HepG2 (cell line): ENCODE measurements around the gene SUPT6H. TPM values are rescaled to one million over a fixed set of nuclear protein-coding genes. Genes with fewer than 3 reads are reported as not detected.

Experiments
- BRCA1 ChIP-seq: sonication (generic); formaldehyde crosslinking; IDR thresholded peaks from 2 replicates; pipeline ENCODE4 v1.4.0; 2020; ENCODE audit warnings: missing genetic modification reagents
- CBX5 ChIP-seq: sonication (generic); formaldehyde crosslinking; IDR thresholded peaks from 2 replicates; pipeline ENCODE4 v1.4.0; 2020; ENCODE audit warnings: missing genetic modification reagents, borderline replicate concordance
- FOXK2 ChIP-seq: fragments of 450-650 bp; IDR thresholded peaks from 2 replicates; pipeline ENCODE4 v1.6.1; 2016
- KDM5A ChIP-seq: fragments of 200-600 bp; sonication (generic); IDR thresholded peaks from 2 replicates; pipeline ENCODE4 v1.7.0; 2018; ENCODE audit warnings: antibody characterized with exemption, mild to moderate bottlenecking, low read length, borderline replicate concordance
- KLF11 ChIP-seq: IDR thresholded peaks from 2 replicates; pipeline ENCODE4 v1.6.1; 2016; ENCODE audit warnings: missing compliant biosample characterization
- NR2F1 ChIP-seq, 2 experiments: fragments of 450-650 bp in 1 of 2; formaldehyde crosslinking in 1 of 2; IDR thresholded peaks; 2 replicates each; pipeline versions ENCODE4 v1.5.0 to v1.6.1; 2016 to 2020; ENCODE audit warnings: mild to moderate bottlenecking in 1 of 2, missing compliant biosample characterization in 1 of 2, missing genetic modification reagents in 1 of 2, moderate library complexity in 1 of 2
- PCBP2 ChIP-seq: fragments of 200-400 bp; formaldehyde crosslinking; optimal IDR thresholded peaks from 2 replicates; pipeline ENCODE3; 2018; ENCODE audit warnings: low read length, low read depth; ENCODE audit not compliant: poor library complexity, severe bottlenecking
- RXRB ChIP-seq: IDR thresholded peaks from 2 replicates; pipeline ENCODE4 v1.6.1; 2016; ENCODE audit warnings: borderline replicate concordance, missing genetic modification reagents, missing compliant biosample characterization
- SP5 ChIP-seq: IDR thresholded peaks from 2 replicates; pipeline ENCODE4 v1.6.1; 2016; ENCODE audit warnings: low read depth, borderline replicate concordance
- SPEN ChIP-seq: sonication (generic); formaldehyde crosslinking; IDR thresholded peaks from 2 replicates; pipeline ENCODE4 v1.5.1; 2020; ENCODE audit warnings: low read depth, mild to moderate bottlenecking, missing genetic modification reagents
- SRSF1 ChIP-seq: fragments of 200-400 bp; formaldehyde crosslinking; optimal IDR thresholded peaks from 2 replicates; pipeline ENCODE3; 2017; ENCODE audit warnings: mild to moderate bottlenecking, low read depth, low read length, moderate library complexity
- ZFY ChIP-seq: sonication (generic); formaldehyde crosslinking; IDR thresholded peaks from 2 replicates; pipeline ENCODE4 v1.4.0; 2020; ENCODE audit warnings: missing genetic modification reagents
- ZKSCAN5 ChIP-seq: sonication (generic); formaldehyde crosslinking; IDR thresholded peaks from 2 replicates; pipeline ENCODE4 v1.5.1; 2020; ENCODE audit warnings: mild to moderate bottlenecking, missing genetic modification reagents
- ZMYM3 ChIP-seq: sonication (generic); formaldehyde crosslinking; IDR thresholded peaks from 2 replicates; pipeline ENCODE4 v1.5.1; 2020; ENCODE audit warnings: mild to moderate bottlenecking, missing genetic modification reagents
- ZNF225 ChIP-seq: sonication (generic); formaldehyde crosslinking; IDR thresholded peaks from 2 replicates; pipeline ENCODE4 v1.4.0; 2020; ENCODE audit warnings: mild to moderate bottlenecking, missing genetic modification reagents
- ZNF282 ChIP-seq: fragments of 450-650 bp; IDR thresholded peaks from 2 replicates; pipeline ENCODE4 v1.6.1; 2018; ENCODE audit not compliant: partially characterized antibody
- ZNF557 ChIP-seq: sonication (generic); formaldehyde crosslinking; IDR thresholded peaks from 2 replicates; pipeline ENCODE4 v1.4.0; 2020; ENCODE audit warnings: missing genetic modification reagents
- ZNF737 ChIP-seq: sonication (generic); formaldehyde crosslinking; IDR thresholded peaks from 2 replicates; pipeline ENCODE4 v1.5.0; 2020; ENCODE audit warnings: missing genetic modification reagents, mild to moderate bottlenecking, borderline replicate concordance
- ZNF761 ChIP-seq: sonication (generic); formaldehyde crosslinking; conservative IDR thresholded peaks from 2 replicates; pipeline ENCODE4 v1.4.0; 2020; ENCODE audit warnings: mild to moderate bottlenecking, missing genetic modification reagents
- ZSCAN21 ChIP-seq: sonication (generic); formaldehyde crosslinking; IDR thresholded peaks from 2 replicates; pipeline ENCODE4 v1.8.0; 2022; ENCODE audit warnings: mild to moderate bottlenecking, missing genetic modification reagents, moderate library complexity, borderline replicate concordance
- polyA plus RNA-seq, 8 experiments: library from polyadenylated mRNA; depleted of rRNA in 3 of 8; stranded (reverse) in 7 of 8; unstranded in 1 of 8; fragments of >200 nt; fragmentation: Illumina TruSeq in 4 of 8; extraction: Trizol in 4 of 8; gene quantifications; 2 replicates each; pipeline versions ENCODE4 v1.2.1 to v1.2.3, GENCODE V29; 2011 to 2016; ENCODE audit warnings: low read depth in 4 of 8, missing spikeins in 1 of 8, mixed read lengths in 1 of 8; ENCODE audit not compliant: insufficient read depth in 1 of 8
- total RNA-seq, 5 experiments: library from RNA; depleted of rRNA; stranded (reverse); fragments of >200 nt; fragmentation: Illumina TruSeq; extraction: Trizol; gene quantifications; 2 replicates each; pipeline ENCODE4 v1.2.3, GENCODE V29; 2016; ENCODE audit warnings: low read depth in 1 of 5
- TF ChIP-seq, protein P1 (sequence below): IDR thresholded peaks from 2 replicates; pipeline ENCODE4 v1.6.1; 2016; ENCODE audit warnings: low read depth, control low read depth
- TF ChIP-seq, protein P2 (sequence below): sonication (generic); formaldehyde crosslinking; IDR thresholded peaks from 2 replicates; pipeline ENCODE4 v1.4.0; 2020; ENCODE audit warnings: missing genetic modification reagents

SUPT6H gene
- total and polyA plus RNA-seq, 2 of the 13 experiments (the other 11 are each of a cell fraction or from before 2014, with no cell fraction given) = 32.7 to 39.9 TPM

DNA sequence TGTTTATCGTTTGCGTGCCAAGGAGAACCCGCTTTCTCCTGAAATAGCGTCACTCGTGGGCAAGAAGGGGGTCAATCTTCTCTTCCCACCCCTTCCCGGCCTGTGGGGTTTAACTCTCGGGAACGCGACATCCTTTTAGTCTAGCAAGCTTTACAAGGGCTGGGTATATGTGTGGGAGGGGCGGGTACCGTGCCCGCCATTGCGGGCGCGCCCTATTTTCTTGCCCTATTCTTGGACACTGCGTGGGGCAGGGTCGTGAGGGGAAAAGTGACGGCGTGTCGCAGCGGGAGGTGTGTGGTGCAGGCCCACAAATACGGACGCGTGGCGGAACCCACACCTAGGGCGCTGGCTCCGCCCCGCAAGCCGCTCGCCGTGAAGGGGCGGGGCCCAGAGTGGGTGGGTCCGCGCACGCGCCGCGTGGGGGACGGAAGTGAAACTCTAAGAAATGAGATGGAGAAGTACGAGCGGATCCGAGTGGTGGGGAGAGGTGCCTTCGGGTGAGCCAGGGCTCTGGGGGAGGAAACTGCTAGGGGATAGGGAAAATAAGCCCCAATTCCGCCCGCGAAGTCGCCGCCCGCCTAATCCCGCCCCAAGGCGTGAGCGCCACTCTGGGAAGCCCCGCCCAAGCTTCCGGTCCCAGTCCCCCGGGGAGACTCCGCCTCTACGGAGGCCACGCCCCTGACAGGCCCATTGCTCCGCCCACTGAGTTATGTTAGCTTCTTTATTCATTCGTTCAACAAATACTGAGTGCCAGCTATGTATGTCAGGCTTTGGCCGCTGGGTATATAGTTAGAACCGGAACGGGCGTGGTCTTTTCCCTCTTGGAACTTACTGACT, 66.6 kb downstream of the SUPT6H start, which contains the start of gene NEK8 (continued):
- no peak; the same call in 1 of the 2 replicates for TF ChIP-seq RXRB (CRISPR knock-in tag)
- no peak; the same call in 1 of the 2 replicates for TF ChIP-seq ZNF761 (CRISPR knock-in tag)
- no peak for TF ChIP-seq KLF11 (CRISPR knock-in tag)
- no peak for TF ChIP-seq ZNF737 (CRISPR knock-in tag)
- no peak for TF ChIP-seq ZNF557 (CRISPR knock-in tag)
- TF ChIP-seq SPEN (CRISPR knock-in tag) = no peak
- peak; percentile 37; the same call in 1 of the 2 replicates for TF ChIP-seq ZSCAN21 (CRISPR knock-in tag)
- TF ChIP-seq KDM5A = peak; percentile 54; the same call in 1 of the 2 replicates
- TF ChIP-seq ZMYM3 = no peak
- TF ChIP-seq SRSF1 = no peak
- no peak for TF ChIP-seq ZNF282
- TF ChIP-seq ZFY (CRISPR knock-in tag) = peak; percentile 88
- TF ChIP-seq ZKSCAN5 (CRISPR knock-in tag) = no peak
- TF ChIP-seq ZNF225 = no peak
- no peak for TF ChIP-seq SP5 (CRISPR knock-in tag)
- TF ChIP-seq, protein P1, sequence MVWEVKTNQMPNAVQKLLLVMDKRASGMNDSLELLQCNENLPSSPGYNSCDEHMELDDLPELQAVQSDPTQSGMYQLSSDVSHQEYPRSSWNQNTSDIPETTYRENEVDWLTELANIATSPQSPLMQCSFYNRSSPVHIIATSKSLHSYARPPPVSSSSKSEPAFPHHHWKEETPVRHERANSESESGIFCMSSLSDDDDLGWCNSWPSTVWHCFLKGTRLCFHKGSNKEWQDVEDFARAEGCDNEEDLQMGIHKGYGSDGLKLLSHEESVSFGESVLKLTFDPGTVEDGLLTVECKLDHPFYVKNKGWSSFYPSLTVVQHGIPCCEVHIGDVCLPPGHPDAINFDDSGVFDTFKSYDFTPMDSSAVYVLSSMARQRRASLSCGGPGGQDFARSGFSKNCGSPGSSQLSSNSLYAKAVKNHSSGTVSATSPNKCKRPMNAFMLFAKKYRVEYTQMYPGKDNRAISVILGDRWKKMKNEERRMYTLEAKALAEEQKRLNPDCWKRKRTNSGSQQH (CRISPR knock-in tag) = no peak
- no peak for TF ChIP-seq BRCA1 (CRISPR knock-in tag)
- TF ChIP-seq PCBP2 = no peak
- TF ChIP-seq FOXK2 = no peak
- no peak for TF ChIP-seq CBX5
- TF ChIP-seq, protein P2, sequence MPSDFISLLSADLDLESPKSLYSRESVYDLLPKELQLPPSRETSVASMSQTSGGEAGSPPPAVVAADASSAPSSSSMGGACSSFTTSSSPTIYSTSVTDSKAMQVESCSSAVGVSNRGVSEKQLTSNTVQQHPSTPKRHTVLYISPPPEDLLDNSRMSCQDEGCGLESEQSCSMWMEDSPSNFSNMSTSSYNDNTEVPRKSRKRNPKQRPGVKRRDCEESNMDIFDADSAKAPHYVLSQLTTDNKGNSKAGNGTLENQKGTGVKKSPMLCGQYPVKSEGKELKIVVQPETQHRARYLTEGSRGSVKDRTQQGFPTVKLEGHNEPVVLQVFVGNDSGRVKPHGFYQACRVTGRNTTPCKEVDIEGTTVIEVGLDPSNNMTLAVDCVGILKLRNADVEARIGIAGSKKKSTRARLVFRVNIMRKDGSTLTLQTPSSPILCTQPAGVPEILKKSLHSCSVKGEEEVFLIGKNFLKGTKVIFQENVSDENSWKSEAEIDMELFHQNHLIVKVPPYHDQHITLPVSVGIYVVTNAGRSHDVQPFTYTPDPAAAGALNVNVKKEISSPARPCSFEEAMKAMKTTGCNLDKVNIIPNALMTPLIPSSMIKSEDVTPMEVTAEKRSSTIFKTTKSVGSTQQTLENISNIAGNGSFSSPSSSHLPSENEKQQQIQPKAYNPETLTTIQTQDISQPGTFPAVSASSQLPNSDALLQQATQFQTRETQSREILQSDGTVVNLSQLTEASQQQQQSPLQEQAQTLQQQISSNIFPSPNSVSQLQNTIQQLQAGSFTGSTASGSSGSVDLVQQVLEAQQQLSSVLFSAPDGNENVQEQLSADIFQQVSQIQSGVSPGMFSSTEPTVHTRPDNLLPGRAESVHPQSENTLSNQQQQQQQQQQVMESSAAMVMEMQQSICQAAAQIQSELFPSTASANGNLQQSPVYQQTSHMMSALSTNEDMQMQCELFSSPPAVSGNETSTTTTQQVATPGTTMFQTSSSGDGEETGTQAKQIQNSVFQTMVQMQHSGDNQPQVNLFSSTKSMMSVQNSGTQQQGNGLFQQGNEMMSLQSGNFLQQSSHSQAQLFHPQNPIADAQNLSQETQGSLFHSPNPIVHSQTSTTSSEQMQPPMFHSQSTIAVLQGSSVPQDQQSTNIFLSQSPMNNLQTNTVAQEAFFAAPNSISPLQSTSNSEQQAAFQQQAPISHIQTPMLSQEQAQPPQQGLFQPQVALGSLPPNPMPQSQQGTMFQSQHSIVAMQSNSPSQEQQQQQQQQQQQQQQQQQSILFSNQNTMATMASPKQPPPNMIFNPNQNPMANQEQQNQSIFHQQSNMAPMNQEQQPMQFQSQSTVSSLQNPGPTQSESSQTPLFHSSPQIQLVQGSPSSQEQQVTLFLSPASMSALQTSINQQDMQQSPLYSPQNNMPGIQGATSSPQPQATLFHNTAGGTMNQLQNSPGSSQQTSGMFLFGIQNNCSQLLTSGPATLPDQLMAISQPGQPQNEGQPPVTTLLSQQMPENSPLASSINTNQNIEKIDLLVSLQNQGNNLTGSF (CRISPR knock-in tag) = no peak
- TF ChIP-seq NR2F1 (CRISPR knock-in tag; IDR thresholded peaks at IDR 0.05) = 0 out of 4 replicates have a peak, but pooled peaks of 1 of the 2 experiments have one; percentile 12
